HuH-7 (cell line): ENCODE results near the gene UBE2C.

Experiments used
- DNase-seq: peaks from one replicate; pipeline ENCODE4 v3.0.0; 2011; ENCODE audit warnings: low spot score

Gene UBE2C

DNA sequence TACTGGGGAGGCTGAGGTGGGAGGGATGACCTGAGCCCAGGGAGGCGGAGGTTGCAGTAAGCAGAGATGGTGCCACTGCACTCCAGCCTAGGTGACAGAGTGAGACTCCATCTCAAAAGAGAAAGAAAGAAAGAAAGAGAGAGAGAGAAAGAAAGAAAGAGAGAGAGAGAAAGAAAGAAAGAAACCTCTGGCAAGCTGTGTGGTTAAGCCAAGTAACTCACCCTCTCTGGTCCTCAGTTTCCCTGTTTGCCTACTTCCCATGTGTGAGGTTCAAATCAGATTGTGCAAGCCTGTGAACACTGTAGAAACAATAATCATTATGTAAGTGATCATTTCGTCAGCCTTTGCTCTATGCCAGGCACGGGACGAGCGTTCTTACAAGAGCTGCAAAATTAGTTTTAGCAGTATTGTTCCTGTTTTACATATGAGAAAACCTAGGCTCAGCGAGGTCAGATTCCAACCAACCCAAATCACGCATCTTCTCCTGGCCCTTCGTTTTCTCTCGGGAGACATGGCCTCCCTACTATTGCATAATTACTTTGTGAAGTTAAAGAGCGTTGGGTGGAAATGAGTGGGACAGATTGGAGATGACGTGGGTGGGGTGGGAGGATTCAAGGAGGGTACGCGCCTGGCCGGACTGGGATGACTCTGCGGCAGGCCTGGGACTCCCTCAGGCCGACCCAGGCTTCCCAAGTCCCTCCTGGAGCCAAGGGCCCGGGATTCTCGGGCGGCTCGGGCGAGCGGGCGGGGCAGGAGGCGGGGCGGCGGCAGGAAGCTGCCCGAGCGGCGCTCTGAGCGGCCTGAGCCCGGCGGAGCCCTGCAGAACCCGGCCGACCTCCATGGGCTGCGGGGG is 20.8 kb downstream of the UBE2C start, which contains the start of gene SNX21:
TSS of gene SNX21 (plus strand) at position 770 of the 853 bp plus-strand sequence. CDS start 121 bp downstream, outside the sequence.
- DNase-seq, result peak; percentile 84

DNA sequence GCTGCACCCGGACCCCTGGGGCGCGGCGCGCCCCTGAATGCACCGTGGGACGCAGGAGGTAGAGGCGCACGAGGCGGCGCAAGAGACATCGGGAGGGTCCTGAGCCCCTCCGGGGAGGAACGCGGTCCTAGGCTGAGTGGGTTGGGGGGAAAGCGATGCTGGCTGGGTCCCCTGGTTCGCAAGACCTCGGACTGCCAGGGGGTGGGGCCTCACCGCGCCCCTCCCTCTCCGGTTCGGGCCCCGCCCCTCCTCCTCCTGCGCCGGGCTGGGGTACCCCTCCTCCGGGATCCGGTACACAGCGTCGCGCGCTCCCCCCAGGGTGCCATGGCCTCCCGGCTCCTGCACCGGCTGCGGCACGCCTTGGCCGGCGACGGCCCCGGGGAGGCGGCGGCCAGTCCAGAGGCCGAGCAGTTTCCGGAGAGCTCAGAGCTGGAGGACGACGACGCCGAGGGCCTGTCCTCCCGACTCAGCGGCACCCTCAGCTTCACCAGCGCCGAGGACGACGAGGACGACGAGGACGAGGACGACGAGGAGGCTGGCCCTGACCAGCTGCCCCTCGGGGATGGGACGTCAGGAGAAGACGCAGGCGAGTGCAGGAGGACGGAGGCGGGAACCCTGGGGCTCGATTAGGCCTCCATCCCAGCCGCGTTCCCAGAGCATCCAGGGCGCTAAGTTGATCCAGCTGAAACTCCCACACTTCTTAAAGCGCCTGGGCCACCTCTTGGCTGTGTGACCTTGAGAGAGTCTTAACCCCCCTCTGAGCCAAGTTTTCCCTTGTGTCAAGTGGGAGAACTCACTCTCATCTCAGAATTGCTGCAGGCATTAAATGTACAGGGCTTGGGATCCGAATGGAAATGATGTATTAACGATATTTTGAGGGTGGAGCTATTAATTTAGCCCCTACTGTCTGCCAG is 21.7 kb downstream of the UBE2C start:
- DNase-seq, result peak; percentile 90

- DNase-seq, result no peak
These were observed 22.3 kb downstream of the UBE2C start for GRCh38 chr20:45834797-45835161.

DNA sequence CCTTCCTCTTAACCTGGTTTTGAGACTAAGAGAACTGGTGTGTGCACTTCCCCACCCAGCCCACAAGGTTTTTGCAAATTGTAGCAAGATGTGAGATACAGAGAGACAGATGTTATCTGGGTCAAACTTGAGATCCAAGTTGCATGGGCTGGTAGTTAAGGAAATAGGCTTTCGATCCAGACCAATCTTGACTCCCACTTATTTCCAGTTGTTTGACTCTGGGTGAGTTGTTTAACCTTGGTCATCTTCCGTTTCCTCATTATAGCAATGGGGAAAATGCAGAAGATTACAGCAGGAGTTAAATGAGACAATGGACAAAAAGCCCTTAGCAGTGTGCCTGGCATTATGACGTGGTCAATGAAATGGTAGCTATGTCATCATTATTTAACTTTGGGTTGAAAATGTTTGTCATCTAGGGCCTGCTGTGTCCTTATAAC is 22.9 kb downstream of the UBE2C start:
- no peak for DNase-seq

GRCh38 chr20:45835825-45836224 is 23.4 kb downstream of the UBE2C start:
- DNase-seq, result no peak

DNA sequence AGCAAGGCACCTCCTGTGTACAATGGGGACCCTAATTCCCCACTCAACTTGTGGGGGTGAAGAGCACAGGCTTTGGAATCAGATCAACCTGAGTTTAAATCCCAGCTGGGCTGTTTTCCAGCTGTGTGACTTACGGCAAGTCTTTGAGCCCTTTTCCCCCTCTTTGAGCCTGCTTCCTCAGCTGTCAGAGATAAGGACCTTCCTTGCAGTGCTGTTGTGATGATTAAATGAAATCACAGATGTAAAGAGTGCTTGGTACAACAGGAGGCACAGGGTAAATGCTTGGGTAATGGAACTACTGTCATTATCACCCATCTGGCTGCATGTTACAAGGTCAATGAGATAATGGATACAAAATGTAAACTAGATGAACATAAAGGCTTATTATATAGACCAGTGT is 24.4 kb downstream of the UBE2C start:
- DNase-seq, result no peak

- no peak for DNase-seq
These were observed 28.3 kb downstream of the UBE2C start for GRCh38 chr20:45840700-45841198.

DNA sequence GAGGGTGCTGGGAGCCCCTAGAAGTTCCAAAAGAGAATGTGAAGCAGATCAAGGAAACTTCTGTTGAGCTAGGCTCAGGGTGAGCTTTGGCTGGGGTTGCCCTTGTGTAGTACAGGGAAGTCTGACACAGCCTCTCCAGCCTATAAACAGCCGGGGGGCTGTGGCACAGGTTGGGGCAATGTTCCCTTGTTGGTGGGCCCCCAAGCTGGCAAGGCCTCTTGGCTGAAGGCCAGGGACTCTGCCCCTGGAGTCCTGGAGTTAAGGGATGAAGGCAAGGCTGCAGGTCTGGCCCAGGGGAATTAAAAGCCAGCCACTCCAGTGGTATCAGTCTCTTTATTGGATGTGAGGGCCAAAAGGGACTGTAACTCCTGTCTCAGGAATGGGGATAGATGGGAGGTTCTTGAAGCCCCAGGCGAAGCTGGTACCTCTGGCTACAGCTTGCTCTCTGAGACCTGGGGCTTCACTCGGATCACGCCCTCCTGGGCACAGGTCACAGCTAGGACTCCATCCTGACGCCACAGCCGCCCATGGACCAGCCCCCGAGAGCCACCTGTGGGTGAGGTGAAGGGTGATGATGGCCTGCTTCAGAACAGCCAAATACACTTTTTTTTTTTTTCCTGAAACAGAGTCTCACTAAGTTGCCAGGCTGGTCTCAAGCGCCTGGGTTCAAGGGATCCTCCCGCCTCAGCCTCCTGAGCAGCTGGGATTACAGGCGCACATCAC is 29.1 kb downstream of the UBE2C start:
- DNase-seq, result no peak

GRCh38 chr20:45842169-45842812 is 29.8 kb downstream of the UBE2C start:
- DNase-seq, result no peak

GRCh38 chr20:45843506-45843905 is 31.1 kb downstream of the UBE2C start:
- no peak for DNase-seq

DNA sequence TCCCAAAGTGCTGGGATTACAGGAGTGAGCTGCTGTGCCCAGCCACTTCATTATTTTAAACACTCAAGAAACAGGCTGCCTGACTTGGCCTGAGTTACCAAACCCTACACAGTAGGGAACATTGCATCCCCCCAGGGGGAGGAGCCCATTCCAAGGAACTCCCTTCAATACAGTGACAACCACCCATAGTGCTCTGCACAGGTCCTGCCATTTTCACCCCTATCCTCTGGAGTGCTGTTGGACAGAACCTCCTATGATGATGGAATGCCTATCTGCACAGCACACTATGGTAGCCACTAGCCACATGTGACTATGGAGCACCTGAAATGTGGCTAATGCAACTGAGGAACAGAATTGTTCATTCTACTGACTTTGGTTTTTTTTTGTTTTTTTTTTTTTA is 33.0 kb downstream of the UBE2C start:
- no peak for DNase-seq

- no peak for DNase-seq
These were observed 36.0 kb downstream of the UBE2C start for GRCh38 chr20:45848421-45848820.

GRCh38 chr20:45848969-45849582 is 36.6 kb downstream of the UBE2C start:
- DNase-seq, result no peak

DNA sequence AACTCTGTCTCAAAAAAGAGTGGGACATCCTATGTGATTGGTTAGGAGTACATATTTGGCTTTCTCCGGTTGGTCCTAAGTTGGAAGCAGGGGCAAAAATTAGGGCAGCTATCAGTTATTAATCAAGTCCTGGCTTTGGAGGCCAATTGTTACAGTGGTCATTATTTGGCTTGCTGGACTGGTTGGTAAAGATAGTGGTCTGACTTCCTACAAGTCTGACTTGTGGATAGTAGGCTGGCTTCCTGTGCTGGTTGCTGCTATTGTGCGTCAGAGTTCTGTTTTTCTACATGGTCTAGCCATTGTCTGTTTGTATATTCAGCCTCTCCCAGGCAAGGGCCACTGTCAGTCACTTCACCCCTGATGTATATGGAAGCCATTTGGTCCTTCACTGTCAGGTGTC is 37.8 kb downstream of the UBE2C start:
- DNase-seq, result no peak

DNA sequence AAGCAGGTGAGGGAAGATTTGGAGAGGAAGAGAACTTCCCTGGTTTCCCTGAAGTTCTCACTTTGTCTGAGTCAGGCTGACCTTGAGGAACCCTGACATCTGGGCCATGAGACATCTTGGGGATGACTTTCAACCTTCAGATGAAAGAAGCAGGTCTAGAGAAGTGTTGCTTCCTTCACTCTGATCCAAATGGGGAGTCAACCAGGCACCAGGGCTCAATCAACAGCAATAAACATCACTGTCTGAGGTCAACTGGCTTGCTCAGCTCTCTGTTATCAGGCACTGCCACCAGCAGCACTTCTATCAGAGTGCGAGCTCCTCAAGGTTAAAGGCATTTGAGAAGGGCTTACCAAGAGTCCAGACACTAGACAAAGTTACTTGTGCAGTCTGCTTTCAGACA is 38.5 kb downstream of the UBE2C start:
- DNase-seq, result no peak

GRCh38 chr20:45851501-45851900 is 39.1 kb downstream of the UBE2C start:
- no peak for DNase-seq

GRCh38 chr20:45852326-45852725 is 39.9 kb downstream of the UBE2C start:
- DNase-seq, result no peak

DNA sequence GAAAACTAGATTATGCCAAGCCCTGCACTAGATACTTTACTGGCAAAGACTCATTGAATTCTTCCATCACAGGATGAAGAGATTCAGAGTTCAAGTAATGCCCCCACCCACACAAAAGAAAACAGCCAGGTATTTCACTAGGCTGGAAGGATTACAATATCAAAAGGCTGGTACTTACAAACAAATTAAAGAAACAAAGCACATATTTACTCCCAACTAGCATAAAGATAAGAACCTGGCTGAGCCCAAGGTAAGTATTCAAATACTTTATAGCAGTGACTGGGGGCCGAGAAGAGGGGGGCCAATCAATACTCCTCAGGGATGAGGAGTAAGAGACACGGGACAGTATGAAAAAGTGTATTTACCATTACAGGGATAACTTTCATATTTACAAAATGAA is 41.0 kb downstream of the UBE2C start:
- no peak for DNase-seq

DNA sequence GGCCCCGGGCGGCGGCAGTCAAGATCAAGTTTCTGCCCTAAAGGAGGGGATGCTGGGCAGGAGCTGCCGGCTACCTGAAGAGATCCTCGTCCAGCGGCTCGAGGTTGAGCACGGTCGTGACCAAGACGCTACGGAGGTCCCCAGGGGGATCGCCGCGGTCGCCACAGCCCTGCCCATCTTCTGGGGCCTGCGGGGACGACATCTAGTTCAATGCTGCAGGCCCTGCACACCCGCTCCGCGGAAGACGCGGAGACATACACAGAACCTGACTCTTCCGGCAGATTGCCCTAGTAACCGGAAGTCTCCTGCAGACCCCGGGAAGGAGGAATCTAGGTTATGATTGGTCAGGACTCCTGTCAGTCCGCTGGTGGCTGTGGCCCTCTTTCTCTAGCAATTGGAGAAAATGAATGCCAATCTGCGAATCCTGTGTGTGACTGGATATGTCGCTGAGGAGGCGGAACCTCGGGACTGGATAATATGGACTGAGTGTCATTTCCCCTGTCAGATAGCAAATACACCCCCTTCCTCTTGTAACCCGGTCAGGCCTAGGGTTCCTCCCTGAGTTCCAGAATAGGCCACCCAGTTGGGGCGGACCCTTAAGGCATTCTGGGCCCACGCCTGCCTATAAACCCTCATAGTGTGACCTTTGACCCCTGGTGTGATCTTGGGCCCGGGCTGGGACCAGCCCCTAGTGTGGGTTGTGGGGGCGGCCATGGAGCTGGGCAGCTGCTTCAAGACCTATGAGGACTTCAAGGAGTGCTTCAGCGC is 44.9 kb downstream of the UBE2C start, which contains the start of the genes ACOT8 and ZSWIM3:
TSS of gene ACOT8 (minus strand) at position 279 of the 768 bp plus-strand sequence. CDS start at position 202, 77 bp downstream.
TSS of gene ZSWIM3 (plus strand) at position 501 of the 768 bp plus-strand sequence. CDS start at position 713, 212 bp downstream.
- DNase-seq, result peak; percentile 100

DNA sequence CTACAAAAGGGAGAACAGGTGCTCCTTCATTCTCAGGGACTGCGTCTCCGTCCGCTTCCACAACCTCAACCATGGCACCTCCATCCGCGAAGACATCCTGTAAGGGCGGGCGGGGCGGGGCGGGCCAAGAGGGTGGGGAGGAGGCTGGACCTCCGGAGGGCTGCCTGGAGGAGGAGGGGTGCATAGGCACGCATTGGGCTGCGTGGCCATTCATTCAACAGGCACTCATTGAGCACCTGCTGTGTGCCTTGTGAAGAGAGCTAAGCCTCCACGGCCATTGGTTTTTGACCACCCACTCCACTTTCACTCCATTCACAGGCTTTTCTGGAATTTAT is 45.4 kb downstream of the UBE2C start:
- DNase-seq, result peak; percentile 64
